ENCODE measurements around the gene CCNF. TPM values are rescaled to one million over a fixed set of nuclear protein-coding genes. Genes with fewer than 3 reads are reported as not detected.

Gene CCNF
- total and polyA plus RNA-seq, 9 of the 15 experiments (the other 6 are each of a cell fraction or from before 2014, with no cell fraction given): 4.1 to 70.1 (median 29.5) TPM

DNA sequence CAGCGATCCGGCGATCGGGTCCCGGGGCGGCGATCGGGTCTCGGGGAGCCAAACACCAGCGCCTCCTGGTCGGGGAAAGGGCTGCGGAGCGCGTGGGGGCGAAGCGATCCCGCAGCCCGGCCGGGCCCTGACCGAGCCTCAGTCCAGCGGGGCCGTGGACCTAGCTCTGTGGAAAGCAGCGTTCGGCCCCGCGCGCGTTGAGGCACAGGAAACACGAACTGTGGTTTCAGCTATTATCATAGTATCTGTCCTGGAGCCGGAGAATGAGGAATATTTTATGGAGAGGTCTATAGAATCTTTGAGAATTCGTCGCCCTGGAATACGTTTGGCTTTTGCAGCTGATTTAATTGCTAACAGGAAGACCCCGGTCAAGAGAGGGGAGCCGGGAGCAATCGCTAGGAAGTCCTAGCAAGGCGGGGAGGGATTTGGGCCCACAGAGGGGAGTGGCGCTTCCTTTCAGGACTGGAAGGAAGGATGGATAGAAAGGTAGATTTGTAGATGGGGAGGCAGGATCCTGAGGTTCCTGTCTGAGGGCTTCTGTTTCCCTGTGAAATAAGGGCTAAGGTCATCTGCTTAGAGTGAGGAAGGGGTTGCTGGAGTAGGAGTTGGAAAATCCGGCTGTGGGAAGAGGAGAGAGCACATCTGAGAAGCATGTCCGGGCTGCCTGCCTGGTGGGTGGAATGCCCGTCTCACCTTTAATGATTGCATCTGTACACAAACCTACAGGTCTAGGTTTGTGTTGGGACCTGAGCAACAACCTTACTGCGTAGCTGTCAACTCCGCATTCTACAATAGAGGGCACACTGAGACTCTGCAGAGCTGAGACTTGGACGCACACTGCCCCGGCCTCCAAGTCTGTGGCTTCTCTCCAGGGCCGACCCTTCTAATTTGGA lies 770 bp downstream of the CCNF start (continued):
- TF ChIP-seq, protein P1, sequence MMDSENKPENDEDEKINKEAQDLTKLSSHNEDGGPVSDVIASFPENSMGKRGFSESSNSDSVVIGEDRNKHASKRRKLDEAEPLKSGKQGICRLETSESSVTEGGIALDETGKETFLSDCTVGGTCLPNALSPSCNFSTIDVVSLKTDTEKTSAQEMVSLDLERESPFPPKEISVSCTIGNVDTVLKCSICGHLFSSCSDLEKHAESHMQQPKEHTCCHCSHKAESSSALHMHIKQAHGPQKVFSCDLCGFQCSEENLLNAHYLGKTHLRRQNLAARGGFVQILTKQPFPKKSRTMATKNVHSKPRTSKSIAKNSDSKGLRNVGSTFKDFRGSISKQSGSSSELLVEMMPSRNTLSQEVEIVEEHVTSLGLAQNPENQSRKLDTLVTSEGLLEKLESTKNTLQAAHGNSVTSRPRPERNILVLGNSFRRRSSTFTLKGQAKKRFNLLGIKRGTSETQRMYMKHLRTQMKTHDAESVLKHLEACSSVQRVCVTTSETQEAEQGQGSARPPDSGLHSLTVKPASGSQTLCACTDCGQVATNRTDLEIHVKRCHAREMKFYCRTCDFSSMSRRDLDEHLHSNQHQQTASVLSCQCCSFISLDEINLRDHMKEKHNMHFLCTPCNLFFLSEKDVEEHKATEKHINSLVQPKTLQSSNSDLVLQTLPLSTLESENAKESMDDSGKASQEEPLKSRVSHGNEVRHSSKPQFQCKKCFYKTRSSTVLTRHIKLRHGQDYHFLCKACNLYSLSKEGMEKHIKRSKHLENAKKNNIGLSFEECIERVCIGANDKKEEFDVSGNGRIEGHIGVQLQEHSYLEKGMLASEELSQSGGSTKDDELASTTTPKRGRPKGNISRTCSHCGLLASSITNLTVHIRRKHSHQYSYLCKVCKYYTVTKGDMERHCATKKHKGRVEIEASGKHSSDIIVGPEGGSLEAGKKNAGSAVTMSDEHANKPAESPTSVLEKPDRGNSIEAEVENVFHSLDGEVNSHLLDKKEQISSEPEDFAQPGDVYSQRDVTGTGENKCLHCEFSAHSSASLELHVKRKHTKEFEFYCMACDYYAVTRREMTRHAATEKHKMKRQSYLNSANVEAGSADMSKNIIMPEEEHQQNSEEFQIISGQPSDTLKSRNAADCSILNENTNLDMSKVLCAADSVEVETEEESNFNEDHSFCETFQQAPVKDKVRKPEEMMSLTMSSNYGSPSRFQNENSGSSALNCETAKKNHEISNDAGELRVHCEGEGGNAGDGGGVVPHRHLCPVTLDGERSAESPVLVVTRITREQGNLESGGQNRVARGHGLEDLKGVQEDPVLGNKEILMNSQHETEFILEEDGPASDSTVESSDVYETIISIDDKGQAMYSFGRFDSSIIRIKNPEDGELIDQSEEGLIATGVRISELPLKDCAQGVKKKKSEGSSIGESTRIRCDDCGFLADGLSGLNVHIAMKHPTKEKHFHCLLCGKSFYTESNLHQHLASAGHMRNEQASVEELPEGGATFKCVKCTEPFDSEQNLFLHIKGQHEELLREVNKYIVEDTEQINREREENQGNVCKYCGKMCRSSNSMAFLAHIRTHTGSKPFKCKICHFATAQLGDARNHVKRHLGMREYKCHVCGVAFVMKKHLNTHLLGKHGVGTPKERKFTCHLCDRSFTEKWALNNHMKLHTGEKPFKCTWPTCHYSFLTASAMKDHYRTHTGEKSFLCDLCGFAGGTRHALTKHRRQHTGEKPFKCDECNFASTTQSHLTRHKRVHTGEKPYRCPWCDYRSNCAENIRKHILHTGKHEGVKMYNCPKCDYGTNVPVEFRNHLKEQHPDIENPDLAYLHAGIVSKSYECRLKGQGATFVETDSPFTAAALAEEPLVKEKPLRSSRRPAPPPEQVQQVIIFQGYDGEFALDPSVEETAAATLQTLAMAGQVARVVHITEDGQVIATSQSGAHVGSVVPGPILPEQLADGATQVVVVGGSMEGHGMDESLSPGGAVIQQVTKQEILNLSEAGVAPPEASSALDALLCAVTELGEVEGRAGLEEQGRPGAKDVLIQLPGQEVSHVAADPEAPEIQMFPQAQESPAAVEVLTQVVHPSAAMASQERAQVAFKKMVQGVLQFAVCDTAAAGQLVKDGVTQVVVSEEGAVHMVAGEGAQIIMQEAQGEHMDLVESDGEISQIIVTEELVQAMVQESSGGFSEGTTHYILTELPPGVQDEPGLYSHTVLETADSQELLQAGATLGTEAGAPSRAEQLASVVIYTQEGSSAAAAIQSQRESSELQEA (IDR thresholded peaks at IDR 0.05; ENCODE audit: low read depth): no peak
- TF ChIP-seq SMAD2 (IDR thresholded peaks at IDR 0.05; ENCODE audit: low read depth, low read length) (no peak), LCOR (CRISPR knock-in tag; IDR thresholded peaks at IDR 0.05) (no peak), RAD21 (CRISPR knock-in tag; conservative IDR thresholded peaks at IDR 0.05 in 1 of 2, IDR thresholded peaks at IDR 0.05 in 1 of 2) (peak in 1 of 2 experiments; percentile 38; a peak in 2 of 4 replicates), FOXK1 (CRISPR knock-in tag; IDR thresholded peaks at IDR 0.05; ENCODE audit: borderline replicate concordance) (peak; percentile 56; the same call in 1 of the 2 replicates), ZNF77 (CRISPR knock-in tag; IDR thresholded peaks at IDR 0.05) (no peak)
- TF ChIP-seq, protein P2, sequence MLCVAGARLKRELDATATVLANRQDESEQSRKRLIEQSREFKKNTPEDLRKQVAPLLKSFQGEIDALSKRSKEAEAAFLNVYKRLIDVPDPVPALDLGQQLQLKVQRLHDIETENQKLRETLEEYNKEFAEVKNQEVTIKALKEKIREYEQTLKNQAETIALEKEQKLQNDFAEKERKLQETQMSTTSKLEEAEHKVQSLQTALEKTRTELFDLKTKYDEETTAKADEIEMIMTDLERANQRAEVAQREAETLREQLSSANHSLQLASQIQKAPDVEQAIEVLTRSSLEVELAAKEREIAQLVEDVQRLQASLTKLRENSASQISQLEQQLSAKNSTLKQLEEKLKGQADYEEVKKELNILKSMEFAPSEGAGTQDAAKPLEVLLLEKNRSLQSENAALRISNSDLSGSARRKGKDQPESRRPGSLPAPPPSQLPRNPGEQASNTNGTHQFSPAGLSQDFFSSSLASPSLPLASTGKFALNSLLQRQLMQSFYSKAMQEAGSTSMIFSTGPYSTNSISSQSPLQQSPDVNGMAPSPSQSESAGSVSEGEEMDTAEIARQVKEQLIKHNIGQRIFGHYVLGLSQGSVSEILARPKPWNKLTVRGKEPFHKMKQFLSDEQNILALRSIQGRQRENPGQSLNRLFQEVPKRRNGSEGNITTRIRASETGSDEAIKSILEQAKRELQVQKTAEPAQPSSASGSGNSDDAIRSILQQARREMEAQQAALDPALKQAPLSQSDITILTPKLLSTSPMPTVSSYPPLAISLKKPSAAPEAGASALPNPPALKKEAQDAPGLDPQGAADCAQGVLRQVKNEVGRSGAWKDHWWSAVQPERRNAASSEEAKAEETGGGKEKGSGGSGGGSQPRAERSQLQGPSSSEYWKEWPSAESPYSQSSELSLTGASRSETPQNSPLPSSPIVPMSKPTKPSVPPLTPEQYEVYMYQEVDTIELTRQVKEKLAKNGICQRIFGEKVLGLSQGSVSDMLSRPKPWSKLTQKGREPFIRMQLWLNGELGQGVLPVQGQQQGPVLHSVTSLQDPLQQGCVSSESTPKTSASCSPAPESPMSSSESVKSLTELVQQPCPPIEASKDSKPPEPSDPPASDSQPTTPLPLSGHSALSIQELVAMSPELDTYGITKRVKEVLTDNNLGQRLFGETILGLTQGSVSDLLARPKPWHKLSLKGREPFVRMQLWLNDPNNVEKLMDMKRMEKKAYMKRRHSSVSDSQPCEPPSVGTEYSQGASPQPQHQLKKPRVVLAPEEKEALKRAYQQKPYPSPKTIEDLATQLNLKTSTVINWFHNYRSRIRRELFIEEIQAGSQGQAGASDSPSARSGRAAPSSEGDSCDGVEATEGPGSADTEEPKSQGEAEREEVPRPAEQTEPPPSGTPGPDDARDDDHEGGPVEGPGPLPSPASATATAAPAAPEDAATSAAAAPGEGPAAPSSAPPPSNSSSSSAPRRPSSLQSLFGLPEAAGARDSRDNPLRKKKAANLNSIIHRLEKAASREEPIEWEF (CRISPR knock-in tag; IDR thresholded peaks at IDR 0.05): no peak
- TF ChIP-seq, protein P3, sequence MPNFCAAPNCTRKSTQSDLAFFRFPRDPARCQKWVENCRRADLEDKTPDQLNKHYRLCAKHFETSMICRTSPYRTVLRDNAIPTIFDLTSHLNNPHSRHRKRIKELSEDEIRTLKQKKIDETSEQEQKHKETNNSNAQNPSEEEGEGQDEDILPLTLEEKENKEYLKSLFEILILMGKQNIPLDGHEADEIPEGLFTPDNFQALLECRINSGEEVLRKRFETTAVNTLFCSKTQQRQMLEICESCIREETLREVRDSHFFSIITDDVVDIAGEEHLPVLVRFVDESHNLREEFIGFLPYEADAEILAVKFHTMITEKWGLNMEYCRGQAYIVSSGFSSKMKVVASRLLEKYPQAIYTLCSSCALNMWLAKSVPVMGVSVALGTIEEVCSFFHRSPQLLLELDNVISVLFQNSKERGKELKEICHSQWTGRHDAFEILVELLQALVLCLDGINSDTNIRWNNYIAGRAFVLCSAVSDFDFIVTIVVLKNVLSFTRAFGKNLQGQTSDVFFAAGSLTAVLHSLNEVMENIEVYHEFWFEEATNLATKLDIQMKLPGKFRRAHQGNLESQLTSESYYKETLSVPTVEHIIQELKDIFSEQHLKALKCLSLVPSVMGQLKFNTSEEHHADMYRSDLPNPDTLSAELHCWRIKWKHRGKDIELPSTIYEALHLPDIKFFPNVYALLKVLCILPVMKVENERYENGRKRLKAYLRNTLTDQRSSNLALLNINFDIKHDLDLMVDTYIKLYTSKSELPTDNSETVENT (CRISPR knock-in tag; IDR thresholded peaks at IDR 0.05): no peak

All from K562 (cell line).